ENCODE data around the gene HOXB3.
A peak's percentile ranks its signal among the peaks of the same experiment; 100 is the strongest.

HOXB3 gene

GRCh38 chr17:48556576-48557401 is 33.3 kb downstream of the HOXB3 start:
- no peak for DNase-seq (ENCODE audit: low read depth)

DNA sequence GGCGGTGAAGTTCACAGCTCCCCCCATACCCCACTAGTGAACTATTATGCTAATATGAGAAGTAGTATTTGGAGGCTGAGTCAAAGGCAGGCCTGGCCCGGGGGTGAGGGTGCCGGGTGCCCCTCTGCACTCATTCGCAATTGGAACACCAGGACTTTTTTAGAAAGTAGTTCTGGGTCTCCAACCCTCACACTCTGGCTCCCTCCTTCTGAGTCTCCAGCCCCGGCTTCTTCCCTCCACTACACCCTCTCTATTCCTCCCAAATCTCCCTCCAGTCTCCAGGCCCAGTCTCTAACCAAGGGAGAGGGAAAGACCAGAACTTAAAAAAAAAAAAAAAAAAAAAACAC is 33.8 kb downstream of the HOXB3 start:
- DNase-seq (ENCODE audit: low read depth), result no peak

- DNase-seq (ENCODE audit: low read depth), result peak; percentile 88
These were observed 34.5 kb downstream of the HOXB3 start for GRCh38 chr17:48555258-48556228.

- no peak for DNase-seq (ENCODE audit: low read depth)
These were observed 35.4 kb downstream of the HOXB3 start for GRCh38 chr17:48554412-48555257.

DNA sequence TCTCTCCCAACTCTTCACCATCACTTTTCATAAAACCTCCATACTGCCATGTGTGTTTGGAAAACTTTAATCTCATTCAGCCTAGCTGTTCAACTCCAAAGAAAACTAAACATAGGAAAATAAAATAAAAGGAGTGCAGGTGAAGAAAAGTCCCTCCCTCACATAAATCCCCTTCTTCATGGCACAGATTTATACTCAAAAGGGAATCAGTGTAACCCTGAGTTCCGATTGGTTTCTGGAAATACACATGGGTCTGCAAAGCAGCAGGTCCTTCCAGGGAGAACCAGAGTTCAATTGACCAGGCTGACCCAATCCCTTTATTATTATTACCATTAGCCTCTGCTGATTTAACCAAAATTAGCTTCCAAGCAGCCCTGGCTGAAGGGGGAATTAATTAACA is 36.2 kb downstream of the HOXB3 start:
- DNase-seq (ENCODE audit: low read depth), result no peak

GRCh38 chr17:48553190-48553547 is 36.9 kb downstream of the HOXB3 start:
- DNase-seq (ENCODE audit: low read depth), result no peak

- DNase-seq (ENCODE audit: low read depth), result no peak
These were observed 37.4 kb downstream of the HOXB3 start for GRCh38 chr17:48552466-48553189.

DNA sequence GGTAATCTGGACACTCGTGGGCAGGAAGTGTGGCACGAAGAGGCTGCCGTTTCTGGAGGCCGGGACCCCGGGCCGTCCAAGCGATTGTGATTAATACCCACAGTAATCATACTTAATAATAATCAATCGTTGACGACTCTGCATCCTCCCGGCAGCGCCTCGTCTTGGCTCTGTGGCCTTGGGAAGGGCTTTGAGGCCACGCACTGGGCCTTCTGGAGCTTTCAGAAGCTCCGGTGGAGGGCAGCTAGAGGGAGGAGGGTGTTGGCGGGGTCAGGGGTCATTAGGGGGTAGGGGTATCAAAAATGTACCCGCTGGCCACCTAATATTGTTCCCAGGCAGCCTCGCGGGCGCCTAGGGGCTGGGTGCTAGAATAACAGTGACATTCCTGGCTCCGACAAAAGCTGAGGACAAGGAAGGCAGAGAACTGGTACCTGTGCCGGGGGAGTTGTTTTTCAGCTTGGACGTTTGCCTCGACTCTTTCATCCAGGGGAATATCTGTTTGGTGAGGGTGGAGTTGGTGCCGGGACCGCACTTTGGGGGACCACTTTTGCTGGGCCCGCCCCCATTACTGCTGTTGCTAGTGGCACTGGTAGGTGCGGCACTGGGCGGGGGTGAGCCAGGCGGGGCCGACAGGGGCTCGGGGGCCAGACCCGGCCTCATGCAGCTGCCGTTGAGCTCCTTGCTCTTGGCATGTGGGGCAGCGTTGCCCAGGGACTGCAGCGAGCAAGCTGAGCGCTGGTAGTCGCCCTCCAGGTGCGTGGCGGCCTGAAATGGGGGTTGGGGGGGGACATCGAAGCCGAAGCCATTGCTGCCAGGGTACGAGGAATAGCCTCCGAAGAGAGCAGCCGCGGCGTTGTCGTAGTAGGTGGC is 38.2 kb downstream of the HOXB3 start:
- no peak for DNase-seq (ENCODE audit: low read depth)

GRCh38 chr17:48551214-48551555 is 38.9 kb downstream of the HOXB3 start:
- DNase-seq (ENCODE audit: low read depth), result no peak

DNA sequence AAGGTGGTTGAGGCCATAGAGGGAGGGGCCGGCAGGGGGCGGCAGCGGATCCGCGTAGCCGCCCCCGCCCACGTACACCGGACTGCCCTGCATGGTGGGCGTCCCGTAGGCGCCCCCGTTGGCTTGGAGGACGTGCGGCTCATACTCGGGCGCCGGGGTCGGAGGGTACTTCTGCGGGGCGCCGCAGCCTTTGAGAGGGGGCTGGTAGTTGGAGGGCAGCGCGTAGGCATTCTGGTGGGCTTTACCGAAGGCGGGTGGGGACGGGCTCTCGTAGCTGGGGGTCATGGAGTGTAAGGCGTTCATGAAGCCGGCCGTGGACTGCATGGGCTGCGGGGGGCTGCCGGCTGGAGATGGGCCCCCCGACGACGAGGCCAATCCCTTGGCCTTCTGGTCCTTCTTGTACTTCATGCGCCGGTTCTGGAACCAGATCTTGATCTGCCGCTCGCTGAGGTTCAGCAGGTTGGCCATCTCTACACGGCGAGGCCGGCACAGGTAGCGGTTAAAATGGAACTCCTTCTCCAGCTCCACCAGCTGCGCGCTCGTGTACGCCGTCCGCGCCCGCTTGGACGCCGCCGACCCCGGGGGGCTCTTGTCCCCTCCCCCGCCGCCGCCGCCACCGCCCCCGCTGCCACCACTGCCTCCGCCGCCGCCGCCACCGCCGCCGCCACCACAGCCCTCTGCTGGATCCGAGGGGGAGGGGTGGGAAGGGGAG is 39.4 kb downstream of the HOXB3 start:
- DNase-seq (ENCODE audit: low read depth), result no peak

DNA sequence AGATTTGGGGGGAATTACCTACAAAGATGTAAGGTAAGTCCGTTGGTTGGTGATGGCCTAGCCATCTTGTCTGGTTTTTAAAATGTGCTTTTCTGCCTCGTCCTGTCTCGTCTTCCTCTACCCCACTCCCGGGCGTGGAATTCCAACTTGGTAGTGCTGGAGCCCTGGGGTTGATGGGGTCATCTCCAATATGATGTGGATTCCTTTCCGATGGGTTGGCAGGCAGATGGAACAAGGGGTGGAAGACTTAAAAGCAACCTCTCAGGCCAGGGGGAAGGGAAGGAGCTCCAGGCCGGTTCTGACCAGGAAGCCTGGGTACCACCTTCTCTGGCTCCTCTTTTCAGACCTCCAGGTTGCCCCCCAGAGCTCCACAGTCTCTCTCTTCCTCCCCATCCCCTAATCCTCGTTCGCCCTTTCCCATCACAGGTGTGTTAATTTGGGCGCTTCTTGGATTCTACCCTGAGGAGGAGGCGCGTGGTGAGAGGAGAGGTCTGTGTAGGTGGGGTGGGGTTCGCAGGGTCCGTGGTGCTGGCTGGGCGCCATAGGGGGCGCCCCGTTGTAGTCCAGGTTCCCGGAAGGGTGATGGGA is 40.0 kb downstream of the HOXB3 start:
- DNase-seq (ENCODE audit: low read depth), result no peak

GRCh38 chr17:48549281-48549630 is 40.8 kb downstream of the HOXB3 start:
- no peak for DNase-seq (ENCODE audit: low read depth)

DNA sequence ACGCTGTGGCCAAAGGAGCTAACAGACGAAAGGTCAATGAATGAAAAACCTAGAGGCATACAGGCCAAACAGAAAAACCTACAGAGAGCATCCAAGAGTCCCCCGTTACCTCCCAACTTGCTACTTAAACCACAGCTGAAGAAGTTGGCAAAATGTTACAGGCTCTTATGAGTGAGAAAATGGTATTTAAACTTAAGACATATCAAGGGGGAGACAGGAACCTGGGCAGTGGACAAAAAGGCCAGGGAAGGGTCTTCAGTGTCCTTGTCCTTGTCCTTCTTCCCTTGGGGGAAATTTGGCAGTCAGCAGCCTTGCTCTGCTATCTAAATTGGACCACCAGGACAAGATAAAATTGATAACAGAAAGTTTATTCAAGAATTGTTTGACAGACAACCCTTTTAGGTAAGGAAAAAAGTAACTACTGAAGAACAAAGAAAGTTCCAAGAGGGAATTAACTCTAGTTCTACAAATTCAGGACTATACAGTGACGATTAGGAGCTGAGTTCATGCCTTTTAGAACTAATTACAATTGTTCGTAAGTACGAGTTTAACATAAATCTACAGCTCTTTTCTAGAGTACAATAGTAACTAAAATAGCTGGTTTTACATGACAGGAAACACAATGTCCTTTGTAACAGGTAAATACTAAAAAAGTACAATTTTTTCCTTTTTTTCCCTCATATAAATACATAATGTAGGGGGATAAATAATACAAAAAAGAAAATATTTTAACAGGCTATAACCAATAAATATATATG is 41.3 kb downstream of the HOXB3 start:
- no peak for DNase-seq (ENCODE audit: low read depth)

DNA sequence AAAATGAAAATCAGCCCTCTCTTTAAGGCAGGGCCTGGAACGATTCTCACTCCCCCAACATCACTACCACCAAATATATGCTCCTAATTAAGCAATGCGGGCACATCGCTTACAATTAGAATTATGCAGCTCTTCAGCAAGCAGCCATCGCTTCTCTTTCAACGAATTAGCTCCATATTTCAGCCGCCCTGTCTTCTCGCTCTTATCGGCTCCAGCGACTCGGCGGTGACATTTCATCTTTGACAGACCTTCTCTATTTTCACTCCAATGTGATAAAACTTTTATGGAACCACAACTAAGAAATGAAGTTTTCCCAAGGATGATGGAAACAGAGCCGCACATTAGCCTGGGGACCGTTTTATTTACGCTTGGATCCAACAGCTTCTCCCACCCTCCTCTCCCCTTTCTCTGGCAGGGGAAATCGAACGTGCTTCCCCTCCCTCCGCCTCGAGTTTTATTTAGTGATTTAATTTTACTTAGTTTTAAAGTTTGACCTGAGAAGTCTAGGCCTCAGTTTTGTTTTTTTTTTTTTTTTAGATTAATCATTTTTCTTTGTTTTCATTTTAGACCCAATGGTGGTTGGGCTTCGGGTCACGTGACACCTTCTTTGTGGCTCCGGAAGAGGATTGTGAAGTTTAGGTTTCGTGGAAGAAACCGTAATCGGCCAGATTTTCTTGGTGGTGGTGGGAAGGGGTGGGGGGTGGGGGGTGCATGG is 42.1 kb downstream of the HOXB3 start:
- DNase-seq (ENCODE audit: low read depth), result peak; percentile 32

DNA sequence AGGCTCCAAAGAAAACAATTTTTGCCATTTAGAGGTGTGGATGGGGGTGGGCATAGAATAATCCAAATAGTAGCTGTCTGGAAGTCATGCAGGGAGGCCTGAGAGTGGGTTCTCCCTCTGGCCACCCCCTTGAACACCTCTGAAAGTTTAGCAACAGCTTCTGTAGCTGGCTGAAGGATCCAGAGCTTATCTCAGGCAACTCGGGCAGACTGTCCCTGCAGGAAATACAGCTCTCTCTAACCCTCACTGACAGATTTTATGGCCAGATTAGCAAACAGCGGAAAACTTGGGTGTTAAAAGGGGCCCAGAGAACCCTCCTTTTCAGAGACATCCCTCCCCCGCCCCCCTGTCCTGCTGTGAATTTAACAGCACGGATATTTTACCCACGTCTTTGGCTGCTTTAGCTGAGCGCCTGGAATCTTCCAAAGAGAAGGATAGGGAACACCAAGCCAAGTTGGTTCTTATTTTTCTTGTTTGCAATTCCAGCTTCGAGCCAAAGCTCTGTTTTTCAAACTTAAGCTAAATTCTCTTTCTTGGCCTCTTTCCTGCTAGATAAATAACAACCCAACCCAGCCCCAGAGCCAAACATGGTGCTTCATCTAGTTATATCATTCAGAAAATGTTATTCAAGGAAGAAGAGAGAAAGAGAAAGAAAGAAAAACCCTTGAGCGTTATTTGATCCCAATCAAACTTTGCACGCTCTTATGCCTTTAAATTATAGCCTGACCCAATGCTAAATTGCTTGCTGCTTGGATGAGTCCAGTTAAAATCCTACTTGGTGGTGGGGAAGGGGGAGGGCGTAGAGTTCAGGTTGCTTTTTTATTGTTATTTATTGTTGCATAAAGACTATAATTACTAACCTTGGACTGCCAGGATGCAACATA is 42.9 kb downstream of the HOXB3 start:
- DNase-seq (ENCODE audit: low read depth), result no peak

DNA sequence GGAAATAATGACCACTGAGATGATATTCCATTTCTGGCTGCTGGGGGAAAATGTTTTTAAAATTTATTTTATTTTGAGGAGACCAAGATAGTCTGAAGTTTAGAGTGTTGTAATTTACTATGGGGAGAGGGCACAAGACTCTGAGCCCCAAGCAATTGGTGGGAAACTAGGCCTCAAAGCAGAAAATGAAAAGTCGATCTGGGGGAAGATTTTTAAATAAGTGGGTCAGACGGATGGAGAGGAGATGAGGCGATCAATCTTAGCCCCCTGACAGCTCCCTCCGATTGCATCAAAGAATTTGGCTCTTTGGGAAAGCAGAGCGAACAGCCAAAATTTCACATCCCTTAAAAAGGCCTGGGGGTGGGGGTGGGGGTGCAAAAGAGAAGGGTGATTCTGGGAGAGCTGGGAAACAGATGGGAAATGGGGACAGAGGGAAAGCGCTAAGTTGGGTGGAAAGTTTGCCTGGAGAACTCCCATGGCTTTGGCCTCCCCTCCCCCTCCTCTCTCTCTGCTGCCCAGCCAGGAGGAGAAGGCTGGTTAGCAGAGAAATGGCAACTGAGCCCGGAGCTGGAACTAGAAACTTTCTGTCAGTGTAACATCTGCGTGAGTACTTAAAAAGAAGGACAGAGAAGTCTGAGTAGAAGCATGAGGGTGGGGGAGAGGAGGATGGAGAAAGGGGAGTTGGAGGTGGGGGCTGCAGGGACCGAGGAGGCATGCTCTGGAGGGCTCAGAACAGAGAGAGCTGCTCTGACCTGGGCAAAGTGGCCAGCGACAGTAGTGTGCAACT is 43.7 kb downstream of the HOXB3 start:
- no peak for DNase-seq (ENCODE audit: low read depth)

DNA sequence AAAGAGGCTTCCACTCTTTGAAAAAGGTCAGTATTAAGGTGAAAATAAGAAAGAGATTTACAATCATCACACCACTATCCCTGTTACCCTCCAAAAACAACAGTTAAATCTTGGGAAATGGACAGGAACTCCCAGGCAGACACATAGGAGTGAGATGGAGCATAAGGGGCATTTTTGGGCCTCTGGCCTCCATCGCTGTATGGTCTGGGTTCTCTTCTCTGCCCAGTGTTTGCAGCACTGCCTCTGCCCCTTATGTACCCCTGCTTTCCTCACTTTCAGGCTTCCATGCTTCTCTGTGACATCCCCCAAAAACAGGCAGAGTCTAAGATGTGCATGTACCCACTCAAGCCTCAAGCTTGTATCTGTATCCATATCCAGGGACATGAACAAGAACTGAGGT is 44.5 kb downstream of the HOXB3 start:
- no peak for DNase-seq (ENCODE audit: low read depth)
